OCI-LY3 (cell line): ENCODE results near the gene TOM1L2.
A peak's percentile ranks its signal among the peaks of the same experiment; 100 is the strongest.

Experiments used
- H2AFZ ChIP-seq: fragments of 200-600, 300-600 bp; shearing (Covaris generic); 2 replicates; pipeline ENCODE4 v1.6.0; 2014; ENCODE audit warnings: antibody characterized with exemption, low read depth, low read length
- H3K27ac ChIP-seq: fragments of 200-600, 300-600 bp; sonication (generic); 2 replicates; pipeline ENCODE4 v1.5.1; 2014; ENCODE audit warnings: mild to moderate bottlenecking, low read length, moderate library complexity, mixed read lengths
- H3K27me3 ChIP-seq: fragments of 200-600, 300-600 bp; sonication (generic); 2 replicates; pipeline ENCODE4 v1.6.1; 2014; ENCODE audit warnings: low read depth, low read length, mixed read lengths
- H3K36me3 ChIP-seq: fragments of 200-600, 300-600 bp; sonication (generic); replicated peaks from 2 replicates; pipeline ENCODE3; 2014; ENCODE audit warnings: low read depth, low read length, mixed read lengths
- H3K4me1 ChIP-seq: fragments of 300-600, 200-600 bp; sonication (generic); 2 replicates; pipeline ENCODE4 v1.6.1; 2014; ENCODE audit warnings: low read length, mixed read lengths
- H3K4me2 ChIP-seq: fragments of 200-600, 300-600 bp; sonication (generic); 2 replicates; pipeline ENCODE4 v1.6.1; 2014; ENCODE audit warnings: low read length, mixed read lengths
- H3K4me3 ChIP-seq: fragments of 300-600, 200-600 bp; sonication (generic); 2 replicates; pipeline ENCODE4 v1.5.1; 2014; ENCODE audit warnings: antibody characterized with exemption, mild to moderate bottlenecking, low read length, moderate library complexity
- H3K79me2 ChIP-seq: fragments of 300-600, 200-600 bp; shearing (Covaris generic); 2 replicates; pipeline ENCODE4 v1.6.1; 2014; ENCODE audit warnings: mild to moderate bottlenecking, low read length, mixed read lengths
- H3K9ac ChIP-seq: fragments of 300-600, 200-600 bp; shearing (Covaris generic); 2 replicates; pipeline ENCODE4 v1.6.0; 2014; ENCODE audit warnings: mild to moderate bottlenecking, low read length, moderate library complexity
- H3K9me3 ChIP-seq: fragments of 200-600, 300-600 bp; shearing (Covaris generic); 2 replicates; pipeline ENCODE4 v1.6.1; 2014; ENCODE audit warnings: low read length, mixed read lengths; ENCODE audit not compliant: insufficient read depth
- H4K20me1 ChIP-seq: fragments of 200-600, 300-600 bp; sonication (generic); 2 replicates; pipeline ENCODE4 v1.6.1; 2016; ENCODE audit warnings: low read length, mixed read lengths; ENCODE audit not compliant: insufficient read depth
- EZH2phosphoT487 ChIP-seq: fragments of 200-600 bp; shearing (Covaris generic); IDR thresholded peaks from 2 replicates; pipeline ENCODE4 v1.6.1; 2018; ENCODE audit warnings: antibody characterized with exemption, mixed run types, low read depth
- TF ChIP-seq, protein P1 (sequence below): fragments of 200-600, 300-600 bp; sonication (generic); IDR thresholded peaks from 2 replicates; pipeline ENCODE4 v1.5.1; 2014; ENCODE audit warnings: antibody characterized with exemption, low read length, low read depth

TOM1L2 gene

DNA sequence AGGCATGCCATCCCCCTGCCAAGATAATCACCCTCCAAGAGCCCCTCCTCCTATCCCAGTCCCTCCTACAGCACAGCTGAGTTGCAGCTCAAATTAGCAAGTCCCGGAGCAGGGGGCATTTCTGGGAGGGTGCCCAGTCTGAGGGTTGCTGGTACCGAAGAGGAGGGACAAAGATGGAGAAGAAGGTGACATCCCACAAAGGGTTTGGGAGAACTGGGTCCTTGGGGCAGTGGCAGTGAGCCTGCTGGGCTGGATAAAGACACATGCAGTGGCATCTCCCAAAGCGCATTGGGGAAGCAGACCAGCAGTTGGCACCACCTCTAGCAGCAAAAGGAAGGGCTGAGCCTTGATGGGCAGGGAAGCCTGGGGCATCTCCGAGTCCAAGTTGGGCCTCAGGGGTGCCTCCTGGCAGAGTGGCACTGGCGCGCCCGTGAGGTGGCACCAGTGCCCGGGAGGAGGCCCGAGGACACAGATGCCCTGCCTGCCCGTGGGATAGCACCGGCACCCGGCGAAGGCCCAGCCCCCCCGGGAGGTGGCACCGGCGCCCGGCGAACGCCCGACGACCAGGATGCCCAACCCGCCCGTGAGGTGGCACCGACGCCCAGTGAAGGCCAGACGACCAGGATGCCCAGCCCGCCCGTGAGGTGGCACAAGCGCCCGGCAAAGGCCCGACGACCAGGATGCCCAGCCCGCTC is 622 bp downstream of the TOM1L2 start:
- H3K27ac ChIP-seq: no peak overlapping the region
- H4K20me1 ChIP-seq: no peaks in the 10 kb centered on the region
- peak overlapping the region; percentile 76 for H3K4me3 ChIP-seq
- H2AFZ ChIP-seq: no peak overlapping the region
- 0 out of 2 replicates have a peak overlapping the region, but pooled peaks have one; percentile 32 for H3K9ac ChIP-seq
- H3K27me3 ChIP-seq: no peaks in the 10 kb centered on the region
- no peaks in the 10 kb centered on the region for H3K79me2 ChIP-seq
- no peak for TF ChIP-seq EZH2phosphoT487
- TF ChIP-seq, protein P1, sequence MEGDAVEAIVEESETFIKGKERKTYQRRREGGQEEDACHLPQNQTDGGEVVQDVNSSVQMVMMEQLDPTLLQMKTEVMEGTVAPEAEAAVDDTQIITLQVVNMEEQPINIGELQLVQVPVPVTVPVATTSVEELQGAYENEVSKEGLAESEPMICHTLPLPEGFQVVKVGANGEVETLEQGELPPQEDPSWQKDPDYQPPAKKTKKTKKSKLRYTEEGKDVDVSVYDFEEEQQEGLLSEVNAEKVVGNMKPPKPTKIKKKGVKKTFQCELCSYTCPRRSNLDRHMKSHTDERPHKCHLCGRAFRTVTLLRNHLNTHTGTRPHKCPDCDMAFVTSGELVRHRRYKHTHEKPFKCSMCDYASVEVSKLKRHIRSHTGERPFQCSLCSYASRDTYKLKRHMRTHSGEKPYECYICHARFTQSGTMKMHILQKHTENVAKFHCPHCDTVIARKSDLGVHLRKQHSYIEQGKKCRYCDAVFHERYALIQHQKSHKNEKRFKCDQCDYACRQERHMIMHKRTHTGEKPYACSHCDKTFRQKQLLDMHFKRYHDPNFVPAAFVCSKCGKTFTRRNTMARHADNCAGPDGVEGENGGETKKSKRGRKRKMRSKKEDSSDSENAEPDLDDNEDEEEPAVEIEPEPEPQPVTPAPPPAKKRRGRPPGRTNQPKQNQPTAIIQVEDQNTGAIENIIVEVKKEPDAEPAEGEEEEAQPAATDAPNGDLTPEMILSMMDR: no peak
- H3K4me2 ChIP-seq: peak overlapping the region; percentile 49
- H3K9me3 ChIP-seq: no peaks in the 10 kb centered on the region
- peaks cover 3% of the 10 kb centered on the region for H3K4me1 ChIP-seq
- no peaks in the 10 kb centered on the region for H3K36me3 ChIP-seq

DNA sequence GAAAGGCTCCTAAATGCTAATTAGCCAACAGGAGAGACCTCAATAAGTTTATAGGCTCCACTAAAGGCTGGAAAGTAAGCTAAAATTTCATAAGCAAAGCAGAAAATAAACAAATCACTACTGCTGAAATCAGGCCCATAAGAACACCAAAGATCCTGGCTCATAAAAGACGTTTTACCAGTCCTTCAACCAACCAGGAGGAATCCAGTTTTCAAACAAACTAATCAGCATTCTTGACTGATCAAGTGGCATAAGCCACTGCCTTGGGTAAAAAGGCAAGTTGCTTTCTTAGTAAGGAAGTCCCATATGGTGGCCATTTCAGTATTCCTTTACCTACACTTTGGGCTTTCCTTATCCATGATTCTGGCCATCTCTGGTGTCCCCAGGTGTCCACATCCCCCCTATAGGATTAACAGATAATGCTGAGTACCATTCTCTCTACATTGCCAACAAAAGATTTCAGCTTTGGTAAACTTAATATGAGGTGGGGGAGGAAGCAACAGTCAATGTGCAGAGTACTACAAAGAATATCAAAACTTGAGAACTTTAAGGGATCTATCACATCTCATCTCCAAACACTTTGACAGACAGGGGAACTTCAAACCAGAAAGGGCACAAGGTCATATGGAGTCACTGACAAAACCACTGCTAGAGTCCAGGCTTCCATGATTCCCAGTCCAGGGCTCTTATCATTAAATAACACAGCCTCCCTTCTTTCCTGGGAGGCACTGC is 1.3 kb downstream of the TOM1L2 start:
- H3K9ac ChIP-seq: no peak overlapping the region
- H3K4me3 ChIP-seq: peak overlapping the region; percentile 76; the same call in 1 of the 2 replicates
- peaks cover 9% of the 10 kb centered on the region for H3K4me1 ChIP-seq
- no peaks in the 10 kb centered on the region for H3K9me3 ChIP-seq
- H3K27ac ChIP-seq: no peak overlapping the region
- peak overlapping the region; percentile 49 for H3K4me2 ChIP-seq
- H2AFZ ChIP-seq: no peak overlapping the region
- no peaks in the 10 kb centered on the region for H4K20me1 ChIP-seq
- H3K79me2 ChIP-seq: no peaks in the 10 kb centered on the region
- H3K27me3 ChIP-seq: no peaks in the 10 kb centered on the region
- TF ChIP-seq, protein P1: no peak
- H3K36me3 ChIP-seq: no peaks in the 10 kb centered on the region

DNA sequence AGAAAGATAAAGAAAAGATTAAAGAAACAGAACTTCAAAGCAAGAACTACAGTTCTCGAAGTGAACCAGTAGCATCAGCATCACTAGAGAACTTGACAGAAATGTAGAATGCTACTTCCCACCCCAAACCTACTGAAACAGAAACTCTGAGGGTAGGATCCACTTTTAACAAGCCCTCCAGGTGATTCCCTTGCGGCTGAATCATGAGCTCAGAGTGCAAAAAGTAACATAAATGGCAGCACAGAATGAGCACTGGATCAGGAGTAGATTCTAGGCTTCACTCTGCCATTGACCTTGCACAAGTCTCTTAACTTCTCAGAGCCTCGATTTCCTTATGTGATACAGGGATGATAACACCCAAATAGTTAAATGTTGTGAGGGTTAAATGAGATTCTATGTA is 5.8 kb downstream of the TOM1L2 start:
- Histone ChIP-seq H3K36me3 (no peaks in the 10 kb centered on the region), H3K27me3 (no peaks in the 10 kb centered on the region), H3K79me2 (no peaks in the 10 kb centered on the region), H3K4me2 (peak overlapping the region; percentile 28), H3K27ac (no peak overlapping the region), H3K9ac (no peak overlapping the region), H2AFZ (no peak overlapping the region), H4K20me1 (no peaks in the 10 kb centered on the region), H3K9me3 (no peaks in the 10 kb centered on the region), H3K4me1 (peaks cover 9% of the 10 kb centered on the region), H3K4me3 (no peak overlapping the region)
- TF ChIP-seq, protein P1: no peak
- no peak for TF ChIP-seq EZH2phosphoT487

DNA sequence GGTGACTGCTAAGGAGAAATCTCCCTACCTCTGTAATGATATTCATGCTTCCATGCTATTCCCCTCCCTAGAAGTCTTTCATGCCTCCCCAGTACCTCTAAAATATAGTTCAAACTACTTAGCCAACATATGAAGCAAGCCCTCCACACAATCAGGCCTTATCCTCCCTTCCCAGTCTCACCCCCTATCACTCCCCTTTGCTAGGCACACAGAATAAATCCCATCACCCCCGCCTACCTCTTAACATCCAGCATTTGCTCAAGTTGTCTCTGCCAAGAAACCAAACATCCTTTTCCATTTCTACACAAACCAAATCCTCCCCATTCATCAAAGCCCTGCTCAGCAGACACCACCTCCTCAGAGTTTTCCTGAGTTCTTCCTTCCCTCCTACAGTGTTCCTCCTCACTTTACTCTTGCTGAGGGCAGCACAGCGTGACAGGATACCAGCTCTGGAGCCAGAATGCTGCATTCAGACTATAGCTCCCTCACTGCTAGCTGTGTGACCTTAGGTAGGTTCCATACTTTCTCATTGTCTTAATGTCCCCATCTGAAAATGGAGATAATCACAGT is 7.0 kb downstream of the TOM1L2 start:
- TF ChIP-seq, protein P1: no peak
- TF ChIP-seq EZH2phosphoT487: no peak
- no peaks in the 10 kb centered on the region for H3K79me2 ChIP-seq

More for the DNA sequence above, 7.0 kb downstream of the TOM1L2 start:
- no peak overlapping the region for H3K4me2 ChIP-seq
- H3K27me3 ChIP-seq: no peaks in the 10 kb centered on the region
- no peak overlapping the region for H2AFZ ChIP-seq
- no peak overlapping the region for H3K4me3 ChIP-seq
- H3K36me3 ChIP-seq: no peaks in the 10 kb centered on the region
- H3K4me1 ChIP-seq: peaks cover 12% of the 10 kb centered on the region
- no peaks in the 10 kb centered on the region for H3K9me3 ChIP-seq
- H3K27ac ChIP-seq: no peak overlapping the region
- no peak overlapping the region for H3K9ac ChIP-seq
- H4K20me1 ChIP-seq: no peaks in the 10 kb centered on the region
